Stimulated activated CD4-positive, alpha-beta T cell treated with anti-CD3 and anti-CD28 coated beads, Interleukin-4, amount 100 ng/mL, for 24 hours (primary cell): Measurements from ENCODE around the gene MYD88.

ENCODE experiments used
- DNase-seq: peaks from one replicate; pipeline ENCODE4 v3.0.0-alpha.2; 2020

The MYD88 gene

GRCh38 chr3:38138349-38139190 lies at the start of gene MYD88:
MYD88 (plus strand) TSS chr3:38138661; CDS start chr3:38138701, 40 bp downstream.
- peak; percentile 82 for DNase-seq

GRCh38 chr3:38089163-38089562 lies 49.3 kb upstream of the MYD88 start:
- no peak for DNase-seq

- DNase-seq = no peak
Observed at GRCh38 chr3:38090453-38090852, 48.0 kb upstream of the MYD88 start.

DNA sequence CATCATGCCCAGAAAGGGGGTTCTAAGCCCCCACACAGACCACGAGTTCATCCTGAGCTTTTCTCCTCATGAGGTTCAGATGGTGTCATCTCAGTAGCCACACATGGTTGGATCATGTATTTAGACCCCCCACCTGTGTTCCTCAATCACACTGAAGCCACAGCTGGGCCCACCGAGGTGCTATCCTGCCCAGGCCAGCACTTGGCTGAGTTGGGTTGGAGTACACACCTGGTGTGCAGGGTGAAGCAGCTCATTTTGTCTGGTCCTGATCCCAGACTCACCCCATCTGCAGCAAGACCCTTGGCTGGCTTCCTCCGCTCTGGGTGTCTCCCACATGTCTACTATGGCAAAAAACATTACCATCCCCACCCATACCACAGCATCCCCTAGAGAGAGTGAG lies 43.5 kb upstream of the MYD88 start:
- DNase-seq = no peak

- no peak for DNase-seq
Observed at GRCh38 chr3:38095669-38096483, 42.6 kb upstream of the MYD88 start.

DNA sequence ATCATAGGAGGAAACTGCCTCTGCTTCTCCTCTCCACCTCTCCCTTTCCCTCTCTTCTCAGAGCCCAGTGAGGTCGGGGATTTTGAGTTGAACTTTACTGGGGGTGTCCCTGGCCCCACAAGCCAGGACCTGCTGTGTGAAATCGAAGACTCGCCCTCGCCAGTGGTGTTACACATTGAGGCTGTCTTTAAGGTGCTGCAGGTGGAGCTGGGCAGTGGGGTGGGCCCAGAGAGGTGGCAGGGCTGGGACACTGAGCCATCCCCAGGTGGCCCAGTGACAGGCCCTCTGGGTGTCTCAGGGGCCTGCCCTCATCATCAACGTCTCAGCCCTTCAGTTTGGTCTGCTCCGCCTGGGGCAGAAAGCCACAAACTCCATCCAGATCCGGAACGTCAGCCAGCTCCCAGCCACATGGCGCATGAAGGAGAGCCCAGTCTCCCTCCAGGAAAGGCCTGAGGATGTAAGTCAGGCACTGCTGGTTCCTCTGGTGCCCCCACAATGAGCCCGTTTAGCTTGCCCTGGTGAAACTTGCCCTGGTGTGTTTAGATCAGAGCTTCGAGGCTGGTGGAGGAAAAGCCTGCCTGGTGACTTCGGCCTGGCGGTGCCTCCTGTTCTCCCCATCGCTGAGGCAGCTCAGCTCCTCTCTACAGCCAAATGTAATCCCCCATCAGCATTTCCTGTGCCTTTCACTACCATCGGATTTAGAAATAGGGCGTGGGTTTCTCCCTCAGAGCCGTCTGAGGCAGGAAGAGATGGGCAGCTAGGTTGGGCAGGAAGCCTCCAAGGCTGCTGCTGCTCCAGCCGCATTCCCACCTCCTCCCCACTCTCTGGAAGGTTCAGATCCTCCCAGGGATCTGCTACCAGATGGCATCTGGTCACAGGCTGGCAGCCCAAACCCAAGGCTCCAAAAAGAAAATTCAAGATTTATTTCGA lies 40.8 kb upstream of the MYD88 start:
- no peak for DNase-seq

GRCh38 chr3:38098376-38098723 lies 40.1 kb upstream of the MYD88 start:
- no peak for DNase-seq

GRCh38 chr3:38099518-38099917 lies 38.9 kb upstream of the MYD88 start:
- no peak for DNase-seq

DNA sequence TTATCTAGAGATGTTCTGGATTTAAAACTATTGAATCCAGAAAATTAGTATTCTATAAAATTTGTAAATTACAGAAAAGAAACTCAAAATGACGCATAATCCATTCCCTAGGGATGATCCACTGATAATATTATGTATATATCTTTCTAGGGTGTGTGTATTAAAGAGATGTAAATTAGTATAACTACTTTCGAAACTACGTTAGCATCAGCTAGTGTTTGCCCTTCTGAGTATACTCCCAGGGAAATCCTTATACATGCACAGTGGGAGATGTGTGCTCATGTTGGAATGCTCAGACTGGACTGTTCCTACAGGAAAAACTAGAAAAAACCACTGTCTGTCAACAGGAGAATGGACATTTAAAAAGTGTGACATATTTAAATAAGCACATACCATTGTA lies 38.0 kb upstream of the MYD88 start:
- DNase-seq = no peak

GRCh38 chr3:38101811-38102443 lies 36.5 kb upstream of the MYD88 start:
- no peak for DNase-seq

- no peak for DNase-seq
Observed at GRCh38 chr3:38102444-38102814, 36.0 kb upstream of the MYD88 start.

GRCh38 chr3:38105525-38105924 lies 32.9 kb upstream of the MYD88 start:
- DNase-seq = no peak

DNA sequence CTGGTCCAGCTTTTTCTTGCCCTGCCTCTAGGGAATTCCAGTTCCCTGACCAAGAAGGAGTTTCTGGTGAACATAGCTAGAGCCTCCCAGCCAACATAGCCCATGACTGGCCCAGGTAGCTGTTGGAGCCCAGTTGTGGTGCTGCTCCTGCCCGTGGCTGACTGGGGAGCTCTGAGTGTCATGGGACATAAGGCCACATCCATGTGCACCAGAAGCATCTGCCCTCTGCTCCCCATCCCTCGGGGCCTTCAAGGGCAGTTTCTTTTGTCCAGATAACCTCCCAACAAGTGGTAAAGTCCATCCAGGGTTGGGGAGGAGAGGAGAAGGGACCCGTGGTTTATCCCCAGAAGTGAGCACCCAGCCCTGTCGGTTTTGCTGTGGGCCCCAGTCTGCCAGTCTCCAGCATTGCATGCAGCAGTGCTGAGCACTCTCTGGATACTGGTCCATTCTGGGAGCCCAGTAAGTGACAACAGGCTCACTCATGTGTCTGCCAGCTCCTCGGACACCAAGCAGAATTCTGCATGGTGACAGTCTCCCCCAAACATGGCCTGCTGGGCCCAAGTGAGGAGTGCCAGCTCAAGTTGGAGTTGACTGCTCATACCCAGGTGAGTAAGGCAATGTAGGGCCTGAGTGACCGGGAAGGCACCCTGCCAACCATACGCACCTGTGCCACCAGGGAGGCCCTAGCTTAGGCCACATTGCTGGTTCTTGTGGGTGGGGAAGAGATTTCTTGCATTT lies 30.4 kb upstream of the MYD88 start:
- DNase-seq = no peak

GRCh38 chr3:38108649-38109579 lies 29.5 kb upstream of the MYD88 start:
- no peak for DNase-seq

DNA sequence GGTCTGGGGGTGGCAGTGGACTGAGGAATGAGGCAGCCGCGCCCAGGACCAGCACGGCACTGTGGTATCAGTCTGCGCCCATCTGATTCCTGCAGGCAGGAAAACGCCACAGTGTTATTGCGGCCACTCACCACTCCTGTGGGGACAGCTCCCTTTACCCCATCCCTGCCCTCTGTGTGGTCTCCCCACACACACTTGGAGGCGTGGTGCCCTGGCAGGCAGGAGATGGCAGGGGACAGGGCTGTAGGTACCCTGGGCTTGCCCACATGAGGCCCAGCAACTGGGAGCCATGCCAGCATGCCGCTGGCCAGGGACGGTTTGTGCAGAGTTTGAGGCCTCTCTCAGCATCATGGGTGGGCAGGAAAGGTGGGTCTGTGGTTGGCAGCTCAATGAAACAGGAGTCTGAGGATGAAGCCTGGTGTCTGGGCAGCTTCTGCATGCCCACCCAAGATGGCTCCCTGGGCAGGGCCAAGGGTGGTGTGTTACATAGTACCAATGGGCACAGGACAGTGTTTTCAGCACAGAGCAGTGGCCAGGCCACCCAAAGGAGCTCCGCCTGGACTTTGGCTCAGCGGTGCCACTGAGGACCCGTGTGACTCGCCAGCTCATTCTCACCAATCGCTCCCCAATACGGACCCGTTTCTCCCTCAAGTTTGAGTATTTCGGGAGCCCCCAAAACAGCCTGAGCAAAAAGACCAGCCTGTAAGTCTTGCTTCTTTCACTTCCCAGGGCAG lies 28.7 kb upstream of the MYD88 start:
- DNase-seq = no peak

DNA sequence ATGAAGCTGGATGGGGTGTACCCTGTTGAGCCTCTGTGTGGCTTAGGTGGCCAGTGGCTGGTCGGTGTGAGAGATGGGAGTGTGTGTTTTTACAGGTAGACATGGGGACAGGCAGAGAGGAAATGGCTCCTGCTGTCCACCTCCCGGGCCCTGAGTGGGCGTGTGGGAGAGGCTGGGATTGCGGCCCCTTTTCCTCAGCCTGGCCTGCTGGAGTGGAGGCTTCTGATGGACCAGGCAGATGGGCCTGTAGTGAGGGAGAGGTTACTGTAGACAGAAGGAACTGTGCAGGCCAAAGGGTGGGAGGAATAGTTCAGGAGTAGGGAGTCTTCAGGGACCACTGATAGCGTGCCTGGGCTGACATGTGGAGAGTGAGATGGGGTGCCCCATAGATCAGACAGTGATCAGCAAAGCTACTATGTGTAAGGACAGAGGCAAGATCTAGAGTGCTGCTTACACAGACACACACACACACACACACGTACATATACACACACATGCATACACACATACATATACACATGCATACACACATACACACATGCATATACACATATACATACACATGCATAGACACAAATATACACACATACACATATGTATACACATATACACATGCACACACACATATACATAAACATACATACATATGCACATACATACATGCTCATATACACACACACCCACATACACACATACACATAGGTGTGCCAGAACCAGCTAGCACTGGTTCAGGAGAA lies 28.0 kb upstream of the MYD88 start:
- DNase-seq = no peak

DNA sequence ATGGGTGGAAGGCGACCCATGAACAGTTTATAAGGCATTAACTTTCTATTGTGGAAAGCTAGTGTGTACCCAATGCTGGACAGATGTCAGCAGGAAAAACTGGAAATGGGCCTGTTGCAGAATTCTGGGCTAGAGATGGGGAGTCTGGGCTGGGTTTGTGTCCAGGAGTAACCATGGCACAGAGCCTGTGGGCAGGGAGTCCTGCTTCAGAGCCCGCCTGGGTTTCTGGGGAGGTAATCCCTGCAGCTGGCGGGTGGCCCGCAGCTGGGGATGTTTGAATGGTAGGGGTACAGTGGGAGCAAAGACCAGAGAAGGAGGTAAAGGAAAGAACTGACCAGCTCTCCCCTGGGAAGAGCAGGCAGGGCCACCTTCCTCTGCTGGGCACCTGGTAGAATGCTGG lies 27.3 kb upstream of the MYD88 start:
- DNase-seq = no peak

- no peak for DNase-seq
Observed at GRCh38 chr3:38111696-38112377, 26.6 kb upstream of the MYD88 start.

DNA sequence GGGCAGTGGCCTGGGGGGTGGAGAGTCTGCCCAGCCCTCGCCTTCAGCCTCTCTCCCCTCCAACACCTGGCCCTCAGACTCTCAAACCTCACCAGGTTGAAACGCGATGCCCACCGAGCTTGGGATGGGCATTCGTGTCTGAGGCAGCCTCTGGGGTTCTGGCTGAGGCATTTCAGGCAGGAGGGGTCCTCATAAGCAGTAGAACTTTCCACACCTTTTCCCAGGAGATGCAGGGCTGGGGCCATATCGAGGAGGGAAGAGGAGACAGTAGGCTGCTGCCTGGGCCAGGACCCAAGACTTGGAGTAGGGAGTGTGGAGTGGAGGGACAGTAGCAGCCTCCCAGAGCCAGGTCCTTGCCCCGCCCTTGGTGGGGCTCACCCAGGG lies 26.1 kb upstream of the MYD88 start:
- no peak for DNase-seq
